Left cardiac atrium (tissue), 4 donors: Measurements from ENCODE around the gene KDM4D. TPM values are rescaled to one million over a fixed set of nuclear protein-coding genes. Genes with fewer than 3 reads are reported as not detected.

Experiments used
- ATAC-seq, 2 donors: fragments of 200-7000 bp; cut with Tn5 transposase; one replicate each; pipeline ENCODE4 v1.9.1; 2020; ENCODE audit warnings: mild to moderate bottlenecking in 2 of 2, moderate library complexity in 2 of 2
- DNase-seq: peaks from one replicate; pipeline ENCODE4 v3.0.0-alpha.2; 2020
- intact Hi-C, 2 donors: fragments of 100-400 bp; cut with DNase I; formaldehyde crosslinking; loops; one replicate each; pipeline versions ENCODE4 v1.14.1 to v1.15.1; 2022 to 2023
- total RNA-seq, 2 donors: library from RNA; stranded (reverse); fragmentation: NEBNext Ultra II Directional; extraction: Animal tissue kit (Norgen Biotek cat#: 25700); gene quantifications; one replicate each; pipeline ENCODE4 v1.2.1, GENCODE V29; 2021
- donor health status: DM: no; HTN: yes; CAD: no.
- donor health status: DM: no; HTN: yes; CAD: no; lungs with severe emphysema.
- donor health status: DM: yes; HTN: yes; CAD: no.
- donor health status: Dilated cardiomyopathy.

KDM4D gene
- total RNA-seq, 2 donors from 2014 or later, result 0.80 to 0.89 TPM

DNA sequence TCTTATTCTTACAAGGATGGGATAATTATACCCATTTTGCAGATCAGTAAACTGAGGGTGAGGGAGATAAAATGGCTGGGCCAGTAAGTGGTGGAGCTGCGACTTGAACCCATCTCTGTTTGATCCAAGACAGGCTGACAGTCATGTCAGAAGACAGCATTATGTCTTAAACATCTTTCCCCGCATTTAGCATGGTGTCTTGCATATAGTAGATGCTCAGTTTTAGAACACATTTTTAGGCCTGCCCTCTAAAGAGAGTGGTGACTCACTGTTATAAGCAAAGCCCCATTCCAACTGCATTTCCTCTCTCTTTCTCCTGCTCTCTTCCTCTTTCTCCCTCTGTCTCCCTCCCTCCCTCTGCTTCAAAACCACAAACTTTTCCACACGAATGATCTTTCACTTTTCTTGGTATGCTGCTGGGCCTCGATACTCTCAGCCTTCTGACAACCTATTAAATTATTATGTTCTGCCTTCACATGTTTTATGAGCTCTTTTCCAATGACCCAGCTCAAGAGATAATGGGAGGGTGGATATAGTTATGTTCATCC is 25.4 kb upstream of the KDM4D start:
- no peak for ATAC-seq
- intact Hi-C loops, result no loop called here
- DNase-seq, result no peak

DNA sequence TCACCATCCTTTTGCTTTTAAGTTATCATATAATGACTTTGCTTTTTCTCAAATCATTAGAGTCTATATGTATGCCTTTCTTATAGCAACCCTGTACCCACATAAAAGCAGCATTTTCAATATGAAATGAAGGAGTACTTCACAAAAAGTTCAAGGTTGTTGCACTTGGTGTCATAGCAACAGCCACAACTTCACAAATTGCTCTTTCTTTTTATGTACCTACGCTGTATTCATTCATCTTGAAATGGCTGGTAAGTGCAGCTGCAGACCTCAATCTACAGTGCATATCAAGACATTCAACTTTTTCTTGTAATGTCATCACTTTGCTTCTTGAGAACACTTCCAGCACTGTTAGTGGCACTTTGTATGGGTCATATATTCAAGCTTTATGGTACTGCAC is 18.8 kb upstream of the KDM4D start:
- DNase-seq, result no peak
- intact Hi-C loops, result no loop called here
- ATAC-seq, result no peak

GRCh38 chr11:94956963-94957362 is 16.5 kb upstream of the KDM4D start:
- no peak for DNase-seq
- intact Hi-C loops, result no loop called here
- no peak for ATAC-seq

DNA sequence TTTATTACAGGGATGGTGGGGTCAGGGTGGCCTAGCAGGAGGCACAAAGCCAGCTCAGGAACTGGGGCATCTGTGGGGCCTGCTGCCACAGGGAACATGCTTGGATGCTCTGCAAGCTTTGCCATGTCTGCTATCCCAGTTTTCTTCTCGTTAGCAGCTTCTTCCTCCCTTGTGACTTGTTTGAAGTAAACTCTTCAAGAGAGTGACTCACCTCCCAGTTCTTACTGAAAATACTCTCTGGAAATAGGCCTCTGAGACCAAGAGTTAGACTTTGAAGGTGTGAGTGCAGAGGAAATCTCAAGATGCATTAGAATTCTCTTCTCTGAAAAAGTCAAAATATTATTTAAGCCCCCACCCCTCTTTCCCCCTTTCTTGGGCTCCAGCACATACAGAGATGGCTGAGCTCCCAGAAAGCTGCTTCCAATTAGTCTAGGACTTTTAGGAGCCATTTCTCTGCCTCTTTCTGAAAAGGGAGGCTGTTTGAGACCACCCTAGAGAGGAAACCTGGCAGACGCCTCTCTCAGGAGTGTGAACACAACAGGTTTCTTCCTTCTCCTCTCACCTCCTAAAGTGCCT is 15.3 kb upstream of the KDM4D start:
- DNase-seq (no peak), ATAC-seq (no peak)
- intact Hi-C loops, result no loop called here

- DNase-seq (no peak), ATAC-seq (no peak)
- intact Hi-C loops, result no loop called here
Measured at GRCh38 chr11:94959179-94959578, 14.3 kb upstream of the KDM4D start.

DNA sequence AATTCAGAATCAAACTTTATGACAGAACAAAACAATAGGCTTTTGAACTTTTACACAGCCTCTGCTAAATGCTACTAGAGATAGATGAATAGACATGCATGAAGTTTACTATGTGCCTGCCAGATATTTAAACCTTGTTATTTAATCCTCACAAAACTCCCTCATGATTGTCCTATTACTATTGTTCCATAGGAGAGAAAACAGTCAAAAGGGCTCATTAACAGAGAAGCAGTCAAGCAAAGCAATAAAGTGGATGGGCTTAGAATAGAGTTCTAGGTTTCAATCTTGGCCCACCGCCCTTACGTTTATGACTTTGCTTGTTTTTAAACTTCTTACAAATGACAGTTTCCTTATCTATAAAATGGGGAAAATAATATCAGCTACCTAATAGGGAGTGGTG is 13.0 kb upstream of the KDM4D start:
- intact Hi-C loops, result loop anchor here in 1 of 2 donors (10.0 kb wide), 1 partner anchor 66 kb away; no protein-coding TSS in a partner anchor
- DNase-seq (no peak), ATAC-seq (no peak)

GRCh38 chr11:94961255-94961654 is 12.3 kb upstream of the KDM4D start:
- ATAC-seq (no peak), DNase-seq (no peak)
- intact Hi-C loops, result loop anchor here in 1 of 2 donors (10.0 kb wide), 1 partner anchor 66 kb away; no protein-coding TSS in a partner anchor

- intact Hi-C loops, result loop anchor here in 1 of 2 donors (10.0 kb wide), 1 partner anchor 70 kb away; no protein-coding TSS in a partner anchor
- no peak for DNase-seq
- no peak for ATAC-seq
Measured at GRCh38 chr11:94964934-94965333, 8.6 kb upstream of the KDM4D start.

DNA sequence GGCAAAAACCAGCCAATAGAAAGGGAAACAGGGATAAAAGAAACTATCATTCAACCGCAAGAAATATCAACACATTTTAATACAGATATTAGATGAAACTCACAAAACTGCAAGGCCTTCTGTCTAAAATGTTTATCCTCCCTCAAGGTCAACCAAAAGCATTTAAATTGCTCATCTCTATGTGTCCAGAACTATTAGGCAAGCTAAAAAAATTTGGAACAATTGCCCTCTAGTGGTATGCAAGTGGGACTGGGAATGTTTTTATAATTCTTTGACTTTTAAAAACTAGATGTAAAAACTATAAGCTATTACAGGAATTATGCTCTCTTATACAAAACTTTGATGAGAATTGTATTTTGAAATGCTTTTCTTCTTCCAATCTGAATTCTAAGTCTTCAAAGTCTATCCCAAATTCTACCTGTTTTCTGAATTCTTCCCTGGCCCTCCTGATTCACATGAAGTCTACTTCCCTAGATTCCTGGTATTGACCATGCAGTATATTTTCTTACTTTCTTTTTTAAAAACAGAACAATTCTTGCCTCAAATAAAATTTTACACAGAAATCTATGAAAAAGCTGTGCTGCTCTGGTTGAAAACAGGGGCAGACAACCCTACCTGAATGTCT is 5.1 kb upstream of the KDM4D start:
- DNase-seq (no peak), ATAC-seq (no peak)
- intact Hi-C loops, result loop anchor here in 1 of 2 donors (1.0 to 10.0 kb wide), 2 partner anchors 74 to 345 kb away; no protein-coding TSS in a partner anchor

GRCh38 chr11:94972700-94973098 is 810 bp upstream of the KDM4D start:
- ATAC-seq (no peak), DNase-seq (no peak)
- intact Hi-C loops, result loop anchor here in 1 of 2 donors (10.0 kb wide), 2 partner anchors 92 to 208 kb away; partner anchors contain the start of genes AMOTL1 and SRSF8

- DNase-seq (no peak), ATAC-seq (no peak)
- intact Hi-C loops, result loop anchor here in 1 of 2 donors (10.0 kb wide), 2 partner anchors 91 to 209 kb away; partner anchors contain the start of genes AMOTL1 and SRSF8
Measured at GRCh38 chr11:94974178-94974577, 669 bp downstream of the KDM4D start.

GRCh38 chr11:94975599-94975998 is 2.1 kb downstream of the KDM4D start:
- ATAC-seq (no peak), DNase-seq (no peak)
- intact Hi-C loops, result loop anchor here in 1 of 2 donors (10.0 kb wide), 2 partner anchors 89 to 211 kb away; partner anchors contain the start of genes AMOTL1 and SRSF8

GRCh38 chr11:94987378-94987777 is 13.9 kb downstream of the KDM4D start:
- no peak for ATAC-seq
- intact Hi-C loops, result no loop called here
- DNase-seq, result no peak

GRCh38 chr11:94988748-94989147 is 15.2 kb downstream of the KDM4D start:
- DNase-seq (no peak), ATAC-seq (no peak)
- intact Hi-C loops, result no loop called here

- ATAC-seq, result no peak
- intact Hi-C loops, result no loop called here
- no peak for DNase-seq
Measured at GRCh38 chr11:94993400-94993943, 20.0 kb downstream of the KDM4D start.

DNA sequence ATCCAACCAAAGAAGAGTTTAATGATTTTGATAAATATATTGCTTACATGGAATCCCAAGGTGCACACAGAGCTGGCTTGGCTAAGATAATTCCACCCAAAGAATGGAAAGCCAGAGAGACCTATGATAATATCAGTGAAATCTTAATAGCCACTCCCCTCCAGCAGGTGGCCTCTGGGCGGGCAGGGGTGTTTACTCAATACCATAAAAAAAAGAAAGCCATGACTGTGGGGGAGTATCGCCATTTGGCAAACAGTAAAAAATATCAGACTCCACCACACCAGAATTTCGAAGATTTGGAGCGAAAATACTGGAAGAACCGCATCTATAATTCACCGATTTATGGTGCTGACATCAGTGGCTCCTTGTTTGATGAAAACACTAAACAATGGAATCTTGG is 23.9 kb downstream of the KDM4D start:
- ATAC-seq (no peak), DNase-seq (no peak)
- intact Hi-C loops, result no loop called here

GRCh38 chr11:94998285-94998684 is 24.8 kb downstream of the KDM4D start:
- ATAC-seq (no peak), DNase-seq (no peak)

DNA sequence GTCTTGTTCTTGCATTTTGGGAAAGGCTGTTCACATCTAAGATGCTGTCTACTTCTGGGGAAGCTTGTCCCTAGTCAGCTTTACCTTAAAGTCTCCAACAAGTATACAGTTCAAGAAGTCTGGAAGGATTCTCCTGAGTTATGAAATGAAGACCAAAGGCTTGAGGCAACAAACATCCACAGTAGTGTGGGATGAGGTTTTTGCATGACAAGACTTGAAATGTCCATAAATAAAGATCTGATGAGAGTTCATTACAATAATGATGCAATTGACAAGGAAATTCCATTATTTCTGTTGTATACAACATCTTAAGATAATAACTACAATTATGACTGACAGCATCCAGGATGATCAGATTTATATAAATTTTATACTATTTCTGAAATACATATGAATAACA is 30.2 kb downstream of the KDM4D start:
- ATAC-seq (no peak), DNase-seq (no peak)
- intact Hi-C loops, result no loop called here

More at GRCh38 chr11:94998285-94998684, 24.8 kb downstream of the KDM4D start:
- intact Hi-C loops, result no loop called here

GRCh38 chr11:95005642-95006041 is 32.1 kb downstream of the KDM4D start:
- no peak for ATAC-seq
- no peak for DNase-seq
- intact Hi-C loops, result no loop called here

- ATAC-seq (no peak), DNase-seq (no peak)
- intact Hi-C loops, result no loop called here
Measured at GRCh38 chr11:95011376-95011775, 37.9 kb downstream of the KDM4D start.
